ENCODE results near the gene STRIT1. TPM values are rescaled to one million over a fixed set of nuclear protein-coding genes. Genes with fewer than 3 reads are reported as not detected.

STRIT1 gene
- total RNA-seq, 1 experiment from 2014 or later = not detected

DNA sequence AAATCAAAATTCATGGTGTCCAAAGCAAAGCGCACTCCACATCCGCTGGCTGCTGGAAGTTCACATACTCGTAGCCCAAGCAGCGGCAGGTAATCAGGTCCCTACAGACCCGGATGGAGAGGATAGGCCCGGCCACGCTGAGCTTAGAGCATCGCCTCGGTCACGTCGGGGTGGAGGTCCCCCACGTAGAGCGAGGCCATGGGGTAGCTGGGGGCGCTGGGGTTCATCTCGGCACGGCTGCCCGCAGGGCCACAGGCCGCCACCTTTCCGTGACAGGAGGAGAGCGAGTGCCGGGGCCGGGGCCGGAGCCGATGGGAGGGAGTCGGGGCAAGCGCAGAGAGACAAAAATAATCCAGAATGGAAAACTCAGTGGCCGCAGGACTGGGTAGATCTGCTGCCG, 16.1 kb upstream of the STRIT1 start:
- BruUV-seq (replicated peaks) = no TSS peak
- no peaks in the 10 kb centered on the region for H3K9me3 Mint-ChIP-seq (ENCODE audit: low read depth, unreplicated experiment)
- H3K27me3 Mint-ChIP-seq (ENCODE audit: unreplicated experiment) = no peaks in the 10 kb centered on the region
- H3K36me3 Mint-ChIP-seq (ENCODE audit: insufficient read depth, unreplicated experiment) = peaks cover 13% of the 10 kb centered on the region
- DNase-seq = no peak
- H3K4me1 Mint-ChIP-seq (ENCODE audit: low read depth, unreplicated experiment) = peaks cover 26% of the 10 kb centered on the region
- CTCF ChIA-PET = no interaction called here
- TF ChIP-seq, protein P1, sequence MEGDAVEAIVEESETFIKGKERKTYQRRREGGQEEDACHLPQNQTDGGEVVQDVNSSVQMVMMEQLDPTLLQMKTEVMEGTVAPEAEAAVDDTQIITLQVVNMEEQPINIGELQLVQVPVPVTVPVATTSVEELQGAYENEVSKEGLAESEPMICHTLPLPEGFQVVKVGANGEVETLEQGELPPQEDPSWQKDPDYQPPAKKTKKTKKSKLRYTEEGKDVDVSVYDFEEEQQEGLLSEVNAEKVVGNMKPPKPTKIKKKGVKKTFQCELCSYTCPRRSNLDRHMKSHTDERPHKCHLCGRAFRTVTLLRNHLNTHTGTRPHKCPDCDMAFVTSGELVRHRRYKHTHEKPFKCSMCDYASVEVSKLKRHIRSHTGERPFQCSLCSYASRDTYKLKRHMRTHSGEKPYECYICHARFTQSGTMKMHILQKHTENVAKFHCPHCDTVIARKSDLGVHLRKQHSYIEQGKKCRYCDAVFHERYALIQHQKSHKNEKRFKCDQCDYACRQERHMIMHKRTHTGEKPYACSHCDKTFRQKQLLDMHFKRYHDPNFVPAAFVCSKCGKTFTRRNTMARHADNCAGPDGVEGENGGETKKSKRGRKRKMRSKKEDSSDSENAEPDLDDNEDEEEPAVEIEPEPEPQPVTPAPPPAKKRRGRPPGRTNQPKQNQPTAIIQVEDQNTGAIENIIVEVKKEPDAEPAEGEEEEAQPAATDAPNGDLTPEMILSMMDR (IDR thresholded peaks at IDR 0.05; ENCODE audit: unreplicated experiment) = no peak
- intact Hi-C loops (cut with micrococcal nuclease; ENCODE audit: unreplicated experiment) = no loop called here
- H3K27ac Mint-ChIP-seq (ENCODE audit: unreplicated experiment) = no peak overlapping the region
- H3K4me3 Mint-ChIP-seq (ENCODE audit: low read depth, unreplicated experiment) = no peak overlapping the region

DNA sequence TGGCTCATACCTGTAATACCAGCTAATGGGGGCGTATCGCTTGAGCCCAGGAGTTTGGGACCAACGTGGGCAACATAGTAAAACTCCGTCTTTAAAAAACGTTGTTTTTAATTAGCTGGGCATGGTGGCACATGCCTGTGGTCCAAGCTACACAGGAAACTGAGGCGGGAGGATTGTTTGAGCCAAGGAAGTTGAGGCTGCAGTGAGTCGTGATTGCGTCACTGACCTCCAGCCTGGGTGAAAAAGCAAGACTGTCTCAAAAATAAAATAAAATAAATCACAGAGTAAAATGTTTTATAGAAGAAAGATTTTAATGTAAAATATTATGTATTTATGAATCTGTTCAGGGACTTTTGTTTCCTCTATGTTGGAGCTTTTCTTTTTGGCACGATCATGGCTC, 15.3 kb upstream of the STRIT1 start:
- no TSS peak for BruUV-seq (replicated peaks)
- TF ChIP-seq, protein P1 (IDR thresholded peaks at IDR 0.05; ENCODE audit: unreplicated experiment) = no peak
- no peaks in the 10 kb centered on the region for H3K9me3 Mint-ChIP-seq (ENCODE audit: low read depth, unreplicated experiment)
- intact Hi-C loops (cut with micrococcal nuclease; ENCODE audit: unreplicated experiment) = no loop called here
- no peak overlapping the region for H3K4me3 Mint-ChIP-seq (ENCODE audit: low read depth, unreplicated experiment)
- CTCF ChIA-PET = interaction anchor here (0.8 kb wide), 1 partner anchor 25 kb away, joined by 3 read pairs; no protein-coding TSS in a partner anchor
- peaks cover 33% of the 10 kb centered on the region for H3K4me1 Mint-ChIP-seq (ENCODE audit: low read depth, unreplicated experiment)
- no peak overlapping the region for H3K27ac Mint-ChIP-seq (ENCODE audit: unreplicated experiment)
- H3K27me3 Mint-ChIP-seq (ENCODE audit: unreplicated experiment) = no peaks in the 10 kb centered on the region
- H3K36me3 Mint-ChIP-seq (ENCODE audit: insufficient read depth, unreplicated experiment) = peaks cover 13% of the 10 kb centered on the region
- no peak for DNase-seq

DNA sequence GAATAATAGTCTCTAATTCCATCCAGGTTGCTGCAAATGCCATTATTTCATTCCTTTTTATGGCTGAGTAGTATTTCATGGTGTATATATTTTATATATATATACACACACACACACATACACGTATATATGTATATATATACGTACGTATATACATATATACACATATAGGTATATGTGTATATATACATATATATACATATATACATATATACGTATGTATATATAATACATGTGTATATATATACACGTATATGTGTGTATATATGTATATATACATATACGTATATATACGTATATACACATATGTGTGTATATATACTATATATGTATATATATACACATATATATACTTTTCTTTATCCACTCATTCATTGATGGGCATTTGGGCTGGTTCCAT, 13.7 kb upstream of the STRIT1 start:
- H3K4me3 Mint-ChIP-seq (ENCODE audit: low read depth, unreplicated experiment) = no peak overlapping the region
- intact Hi-C loops (cut with micrococcal nuclease; ENCODE audit: unreplicated experiment) = no loop called here
- H3K27ac Mint-ChIP-seq (ENCODE audit: unreplicated experiment) = no peak overlapping the region
- H3K36me3 Mint-ChIP-seq (ENCODE audit: insufficient read depth, unreplicated experiment) = peaks cover 4% of the 10 kb centered on the region
- no TSS peak for BruUV-seq (replicated peaks)
- TF ChIP-seq, protein P1 (IDR thresholded peaks at IDR 0.05; ENCODE audit: unreplicated experiment) = no peak
- DNase-seq = no peak
- no peaks in the 10 kb centered on the region for H3K27me3 Mint-ChIP-seq (ENCODE audit: unreplicated experiment)
- H3K4me1 Mint-ChIP-seq (ENCODE audit: low read depth, unreplicated experiment) = peaks cover 36% of the 10 kb centered on the region
- CTCF ChIA-PET = interaction anchor here (1.1 kb wide), 1 partner anchor 14 kb away, joined by 3 read pairs; no protein-coding TSS in a partner anchor
- H3K9me3 Mint-ChIP-seq (ENCODE audit: low read depth, unreplicated experiment) = no peaks in the 10 kb centered on the region

DNA sequence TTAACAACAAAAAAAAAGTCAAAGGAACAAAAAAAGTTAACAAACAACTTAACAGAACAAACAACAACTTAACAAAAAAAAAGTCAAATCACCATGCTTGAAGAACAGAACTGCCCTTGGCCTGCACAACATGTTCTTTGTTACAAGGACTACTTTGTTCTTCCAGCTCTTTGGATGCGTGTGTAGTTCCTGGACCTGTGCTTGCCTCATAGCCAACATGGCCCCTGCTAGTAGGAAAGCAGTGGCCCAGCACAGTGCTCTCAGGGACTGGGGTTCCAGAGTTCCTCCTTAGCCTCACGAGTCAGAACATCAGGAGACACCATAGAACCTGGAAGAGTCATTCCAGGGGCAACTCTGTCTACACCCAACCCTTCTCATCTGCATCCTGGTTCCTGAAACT, 10.9 kb upstream of the STRIT1 start:
- DNase-seq = no peak
- Mint-ChIP-seq H3K36me3 (ENCODE audit: insufficient read depth, unreplicated experiment) (peaks cover 1% of the 10 kb centered on the region), H3K27ac (ENCODE audit: unreplicated experiment) (peak overlapping the region; percentile 40), H3K27me3 (ENCODE audit: unreplicated experiment) (no peaks in the 10 kb centered on the region), H3K4me3 (ENCODE audit: low read depth, unreplicated experiment) (no peak overlapping the region), H3K9me3 (ENCODE audit: low read depth, unreplicated experiment) (peaks cover 2% of the 10 kb centered on the region), H3K4me1 (ENCODE audit: low read depth, unreplicated experiment) (peaks cover 27% of the 10 kb centered on the region)
- TF ChIP-seq, protein P1 (IDR thresholded peaks at IDR 0.05; ENCODE audit: unreplicated experiment) = no peak
- intact Hi-C loops (cut with micrococcal nuclease; ENCODE audit: unreplicated experiment) = loop anchor here (5.0 kb wide), 1 partner anchor 222 kb away; the partner anchor contains the start of gene MME
- CTCF ChIA-PET = interaction anchor here (0.8 kb wide), 1 partner anchor 72 kb away, joined by 4 read pairs; no protein-coding TSS in a partner anchor
- BruUV-seq (replicated peaks) = no TSS peak
